ENCODE data around the gene LRRC47.

DNA sequence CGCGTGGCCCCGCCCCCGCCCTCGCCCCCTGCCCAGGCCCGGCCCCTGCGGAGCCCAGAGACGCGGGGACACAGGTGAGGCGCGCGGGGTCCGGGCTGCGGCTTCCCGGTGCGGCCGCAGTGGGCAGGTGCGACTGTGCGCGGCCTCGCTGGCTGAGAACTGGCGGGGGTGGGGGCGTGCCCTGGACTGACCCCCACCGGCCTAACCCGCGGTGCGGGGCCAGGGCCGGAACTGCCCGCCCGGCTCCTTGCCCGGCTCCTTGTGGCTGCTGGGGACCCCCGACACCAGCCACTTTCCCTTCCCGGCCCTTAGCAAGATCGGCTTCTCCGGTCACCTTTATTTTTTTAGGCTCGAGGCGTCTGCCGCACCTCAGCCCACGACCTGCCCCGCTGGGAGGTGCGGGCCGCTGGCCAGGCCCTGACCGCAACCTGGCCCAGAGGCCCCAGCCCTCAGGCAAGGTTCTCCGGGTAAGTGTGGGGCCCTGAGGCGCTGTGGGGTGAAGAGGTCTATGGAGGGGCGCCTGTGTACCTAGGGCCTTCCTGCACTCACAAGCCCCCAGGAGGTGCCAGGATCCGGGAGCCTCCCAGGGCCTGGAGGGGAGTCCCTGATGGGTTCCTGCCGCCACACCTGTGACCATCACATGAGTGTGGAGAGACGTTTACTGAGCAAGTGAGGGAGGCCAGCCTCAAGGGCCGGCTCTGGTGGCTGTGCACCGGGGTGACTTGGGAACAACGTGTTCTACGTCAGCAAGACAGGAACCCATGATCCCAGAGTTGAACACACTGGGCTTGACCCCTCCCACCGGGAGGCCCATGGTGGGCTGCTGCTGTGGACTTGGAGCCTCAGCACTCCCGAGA lies 23.4 kb downstream of the LRRC47 start, which contains the start of gene SMIM1:
- TF ChIP-seq EP300 (conservative IDR thresholded peaks at IDR 0.05; ENCODE audit: poor library complexity, severe bottlenecking) (no peak), RAD21 (conservative IDR thresholded peaks at IDR 0.05) (no peak)
- TF ChIP-seq, protein P1, sequence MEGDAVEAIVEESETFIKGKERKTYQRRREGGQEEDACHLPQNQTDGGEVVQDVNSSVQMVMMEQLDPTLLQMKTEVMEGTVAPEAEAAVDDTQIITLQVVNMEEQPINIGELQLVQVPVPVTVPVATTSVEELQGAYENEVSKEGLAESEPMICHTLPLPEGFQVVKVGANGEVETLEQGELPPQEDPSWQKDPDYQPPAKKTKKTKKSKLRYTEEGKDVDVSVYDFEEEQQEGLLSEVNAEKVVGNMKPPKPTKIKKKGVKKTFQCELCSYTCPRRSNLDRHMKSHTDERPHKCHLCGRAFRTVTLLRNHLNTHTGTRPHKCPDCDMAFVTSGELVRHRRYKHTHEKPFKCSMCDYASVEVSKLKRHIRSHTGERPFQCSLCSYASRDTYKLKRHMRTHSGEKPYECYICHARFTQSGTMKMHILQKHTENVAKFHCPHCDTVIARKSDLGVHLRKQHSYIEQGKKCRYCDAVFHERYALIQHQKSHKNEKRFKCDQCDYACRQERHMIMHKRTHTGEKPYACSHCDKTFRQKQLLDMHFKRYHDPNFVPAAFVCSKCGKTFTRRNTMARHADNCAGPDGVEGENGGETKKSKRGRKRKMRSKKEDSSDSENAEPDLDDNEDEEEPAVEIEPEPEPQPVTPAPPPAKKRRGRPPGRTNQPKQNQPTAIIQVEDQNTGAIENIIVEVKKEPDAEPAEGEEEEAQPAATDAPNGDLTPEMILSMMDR (IDR thresholded peaks at IDR 0.05; ENCODE audit: poor library complexity, severe bottlenecking) = no peak

Measured in neural cell (in vitro differentiated cells).